Measurements from ENCODE around the gene SESN2. TPM values are rescaled to one million over a fixed set of nuclear protein-coding genes. Genes with fewer than 3 reads are reported as not detected.

Gene SESN2
- 11.3 TPM for total RNA-seq

GRCh38 chr1:28259252-28259933, at the start of gene SESN2:
SESN2 (plus strand) TSS chr1:28259518; CDS start chr1:28259848, 330 bp downstream.
- DNase-seq (ENCODE audit: low read depth in 2 of 3, low spot score in 2 of 3), result peak; percentile 90 to 99 (median 98)

- no peak for DNase-seq (ENCODE audit: low read depth in 2 of 3, low spot score in 2 of 3)
Observed at GRCh38 chr1:28209700-28210099, 49.6 kb upstream of the SESN2 start.

- DNase-seq (ENCODE audit: low read depth in 2 of 3, low spot score in 2 of 3), result no peak
Observed at GRCh38 chr1:28213315-28213714, 46.0 kb upstream of the SESN2 start.

- DNase-seq (ENCODE audit: low read depth in 2 of 3, low spot score in 2 of 3), result no peak
Observed at GRCh38 chr1:28229089-28229488, 30.2 kb upstream of the SESN2 start.

- DNase-seq (ENCODE audit: low read depth in 2 of 3, low spot score in 2 of 3), result no peak
Observed at GRCh38 chr1:28229996-28230395, 29.3 kb upstream of the SESN2 start.

- peak; percentile 82 to 95 (median 92) for DNase-seq (ENCODE audit: low read depth in 2 of 3, low spot score in 2 of 3)
Observed at GRCh38 chr1:28232558-28233263, 26.6 kb upstream of the SESN2 start, which contains the start of gene DNAJC8. DNAJC8 (minus strand) TSS chr1:28233029; CDS start chr1:28232998, 31 bp downstream.

- DNase-seq (ENCODE audit: low read depth in 2 of 3, low spot score in 2 of 3), result no peak
Observed at GRCh38 chr1:28233264-28233606, 26.1 kb upstream of the SESN2 start.

GRCh38 chr1:28235755-28236655, 23.3 kb upstream of the SESN2 start, which contains the start of gene ATP5IF1:
ATP5IF1 (plus strand) TSS chr1:28236124; CDS start chr1:28236184, 60 bp downstream.
- peak; percentile 80 to 98 (median 96) for DNase-seq (ENCODE audit: low read depth in 2 of 3, low spot score in 2 of 3)

- DNase-seq (ENCODE audit: low read depth in 2 of 3, low spot score in 2 of 3), result no peak
Observed at GRCh38 chr1:28236656-28237322, 22.5 kb upstream of the SESN2 start.

- DNase-seq (ENCODE audit: low read depth in 2 of 3, low spot score in 2 of 3), result no peak
Observed at GRCh38 chr1:28239004-28239403, 20.3 kb upstream of the SESN2 start.

- DNase-seq (ENCODE audit: low read depth in 2 of 3, low spot score in 2 of 3), result no peak
Observed at GRCh38 chr1:28240024-28240423, 19.3 kb upstream of the SESN2 start.

GRCh38 chr1:28241638-28242241, 17.6 kb upstream of the SESN2 start:
- no peak for DNase-seq (ENCODE audit: low read depth in 2 of 3, low spot score in 2 of 3)

GRCh38 chr1:28243685-28244311, 15.5 kb upstream of the SESN2 start:
- DNase-seq (ENCODE audit: low read depth in 2 of 3, low spot score in 2 of 3), result no peak

- no peak for DNase-seq (ENCODE audit: low read depth in 2 of 3, low spot score in 2 of 3)
Observed at GRCh38 chr1:28244549-28245251, 14.6 kb upstream of the SESN2 start.

- peak in 2 of 3 donors; percentile 50 to 81 for DNase-seq (ENCODE audit: low read depth in 2 of 3, low spot score in 2 of 3)
Observed at GRCh38 chr1:28246427-28246832, 12.9 kb upstream of the SESN2 start.

GRCh38 chr1:28247612-28248272, 11.6 kb upstream of the SESN2 start:
- DNase-seq (ENCODE audit: low read depth in 2 of 3, low spot score in 2 of 3), result no peak

- DNase-seq (ENCODE audit: low read depth in 2 of 3, low spot score in 2 of 3), result peak; percentile 70 to 91 (median 82)
Observed at GRCh38 chr1:28248273-28249012, 10.9 kb upstream of the SESN2 start.

Measured in hematopoietic multipotent progenitor cell (in vitro differentiated cells).